Esophagus muscularis mucosa (tissue), 4 donors: ENCODE results near the gene DPF3. TPM values are rescaled to one million over a fixed set of nuclear protein-coding genes. Genes with fewer than 3 reads are reported as not detected.

Experiments
- DNase-seq: peaks from one replicate; pipeline ENCODE4 v3.0.0-alpha.2; 2017; ENCODE audit errors: extremely low spot score
- H3K27ac ChIP-seq, 4 donors: fragments of 200-600 bp; sonication (generic); replicated peaks in 1 of 4; 1 replicate in 3 of 4; 2 replicates in 1 of 4; pipeline ENCODE4 v1.5.1; 2016 to 2019; ENCODE audit warnings: mild to moderate bottlenecking in 1 of 4
- H3K27me3 ChIP-seq, 4 donors: fragments of 200-600 bp; sonication (generic); one replicate each; pipeline versions ENCODE4 v1.5.1 to v1.6.0; 2016 to 2019
- H3K36me3 ChIP-seq, 4 donors: fragments of 200-600 bp; sonication (generic); one replicate each; pipeline ENCODE4 v1.5.1; 2016 to 2019
- H3K4me1 ChIP-seq, 4 donors: fragments of 200-600 bp; sonication (generic); one replicate each; pipeline ENCODE4 v1.5.1; 2016 to 2019
- H3K4me3 ChIP-seq, 4 donors: fragments of 200-600 bp; sonication (generic); 1 replicate in 2 of 4; 2 replicates in 2 of 4; pipeline ENCODE4 v1.5.1; 2016 to 2019; ENCODE audit warnings: mild to moderate bottlenecking in 4 of 4, moderate library complexity in 1 of 4
- H3K9me3 ChIP-seq, 4 donors: fragments of 200-600 bp; sonication (generic); 1 replicate in 3 of 4; 2 replicates in 1 of 4; pipeline ENCODE4 v1.5.1; 2016 to 2019
- CTCF ChIP-seq, 3 experiments: fragments of 200-600 bp in 2 of 3; fragments of 450-650 bp in 1 of 3; sonication (generic) in 2 of 3; IDR thresholded peaks; one replicate each; pipeline ENCODE4 v1.5.1; 2017 to 2019; ENCODE audit warnings: antibody characterized with exemption in 3 of 3, mild to moderate bottlenecking in 2 of 3, moderate library complexity in 1 of 3
- EP300 ChIP-seq: sonication (generic); formaldehyde crosslinking; IDR thresholded peaks from one replicate; pipeline ENCODE4 v1.6.1; 2017; ENCODE audit warnings: antibody characterized with exemption
- POLR2A ChIP-seq: fragments of 450-650 bp; IDR thresholded peaks from one replicate; pipeline ENCODE4 v1.6.1; 2017; ENCODE audit warnings: antibody characterized with exemption, moderate library complexity, mild to moderate bottlenecking, low read depth
- POLR2AphosphoS5 ChIP-seq, 2 donors: sonication (generic); formaldehyde crosslinking; IDR thresholded peaks; one replicate each; pipeline ENCODE4 v1.6.1; 2017; ENCODE audit warnings: antibody characterized with exemption in 2 of 2
- WGBS: methylation state at CpG from one replicate; pipeline ENCODE4 v1.1.5; 2018; 5-methylcytosine and 5-hydroxymethylcytosine counted together
- intact Hi-C: fragments of 100-400 bp; cut with DNase I; formaldehyde crosslinking; loops from one replicate; pipeline ENCODE4 v1.15.1; 2023
- total RNA-seq, 4 donors: library from RNA; depleted of rRNA; stranded (reverse); fragments of >200 nt; gene quantifications; one replicate each; pipeline versions ENCODE4 v1.1.0 to v1.2.1, GENCODE V29; 2016

DPF3 gene
- total RNA-seq, 4 donors from 2014 or later = 0.78 to 2.5 (median 1.7) TPM

- Histone ChIP-seq H3K27ac (no peak overlapping the region), H3K36me3 (peaks cover 0 to 26% (median 4%) of the 10 kb centered on the region in 4 donors), H3K27me3 (no peaks in the 10 kb centered on the region), H3K4me1 (no peaks in the 10 kb centered on the region), H3K4me3 (no peak overlapping the region), H3K9me3 (no peaks in the 10 kb centered on the region)
- DNase-seq = no peak
- 0% methylated on average over 1 of the region's 1 CpG for WGBS
- intact Hi-C loops = no loop called here
- TF ChIP-seq POLR2AphosphoS5 (IDR thresholded peaks at IDR 0.05) = no peak
- no peak for TF ChIP-seq CTCF (IDR thresholded peaks at IDR 0.05)
- TF ChIP-seq POLR2A = no peak
- no peak for TF ChIP-seq EP300
Observed at GRCh38 chr14:72666610-72667009, 227.3 kb downstream of the DPF3 start.

DNA sequence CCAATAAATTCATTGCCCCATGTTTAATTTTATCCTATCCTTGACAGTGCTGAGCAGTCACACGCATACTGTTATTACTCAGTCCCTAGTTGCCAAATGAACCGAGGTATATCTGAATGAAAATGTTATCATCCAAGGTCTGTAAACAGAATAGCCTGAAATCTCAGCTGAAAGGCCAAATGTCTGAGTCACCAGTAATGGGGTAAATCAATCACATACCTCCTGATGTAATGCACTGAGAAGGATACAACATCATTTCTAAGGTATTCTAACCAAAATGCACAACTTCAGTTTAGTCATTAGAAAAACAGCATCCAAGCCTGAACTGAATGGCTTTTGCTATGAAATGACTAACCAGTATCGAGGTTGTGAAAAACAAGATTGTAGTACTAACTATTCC, 228.6 kb downstream of the DPF3 start:
- DNase-seq = no peak
- H3K27me3 ChIP-seq = no peaks in the 10 kb centered on the region

GRCh38 chr14:72664651-72665050, 229.2 kb downstream of the DPF3 start:
- no peak overlapping the region for H3K4me3 ChIP-seq
- intact Hi-C loops = no loop called here
- DNase-seq = no peak
- WGBS = 94% methylated on average over 4 of the region's 4 CpGs
- TF ChIP-seq EP300 = no peak
- TF ChIP-seq POLR2A = no peak
- no peak for TF ChIP-seq POLR2AphosphoS5 (IDR thresholded peaks at IDR 0.05)
- TF ChIP-seq CTCF (IDR thresholded peaks at IDR 0.05) = no peak
- H3K4me1 ChIP-seq = no peaks in the 10 kb centered on the region
- H3K27me3 ChIP-seq = no peaks in the 10 kb centered on the region
- no peak overlapping the region for H3K27ac ChIP-seq
- peaks cover 0 to 8% (median under 1%) of the 10 kb centered on the region in 4 donors for H3K36me3 ChIP-seq
- H3K9me3 ChIP-seq = no peaks in the 10 kb centered on the region

More for the DNA sequence above, 228.6 kb downstream of the DPF3 start:
- TF ChIP-seq POLR2AphosphoS5 (IDR thresholded peaks at IDR 0.05) = no peak
- no peak for TF ChIP-seq POLR2A
- no peak for TF ChIP-seq CTCF (IDR thresholded peaks at IDR 0.05)
- TF ChIP-seq EP300 = no peak
- WGBS = 41% methylated on average over 3 of the region's 3 CpGs
- no peaks in the 10 kb centered on the region for H3K9me3 ChIP-seq
- H3K27ac ChIP-seq = no peak overlapping the region
- H3K4me3 ChIP-seq = no peak overlapping the region
- intact Hi-C loops = no loop called here
- no peaks in the 10 kb centered on the region for H3K4me1 ChIP-seq
- peaks cover 0 to 14% (median 4%) of the 10 kb centered on the region in 4 donors for H3K36me3 ChIP-seq

DNA sequence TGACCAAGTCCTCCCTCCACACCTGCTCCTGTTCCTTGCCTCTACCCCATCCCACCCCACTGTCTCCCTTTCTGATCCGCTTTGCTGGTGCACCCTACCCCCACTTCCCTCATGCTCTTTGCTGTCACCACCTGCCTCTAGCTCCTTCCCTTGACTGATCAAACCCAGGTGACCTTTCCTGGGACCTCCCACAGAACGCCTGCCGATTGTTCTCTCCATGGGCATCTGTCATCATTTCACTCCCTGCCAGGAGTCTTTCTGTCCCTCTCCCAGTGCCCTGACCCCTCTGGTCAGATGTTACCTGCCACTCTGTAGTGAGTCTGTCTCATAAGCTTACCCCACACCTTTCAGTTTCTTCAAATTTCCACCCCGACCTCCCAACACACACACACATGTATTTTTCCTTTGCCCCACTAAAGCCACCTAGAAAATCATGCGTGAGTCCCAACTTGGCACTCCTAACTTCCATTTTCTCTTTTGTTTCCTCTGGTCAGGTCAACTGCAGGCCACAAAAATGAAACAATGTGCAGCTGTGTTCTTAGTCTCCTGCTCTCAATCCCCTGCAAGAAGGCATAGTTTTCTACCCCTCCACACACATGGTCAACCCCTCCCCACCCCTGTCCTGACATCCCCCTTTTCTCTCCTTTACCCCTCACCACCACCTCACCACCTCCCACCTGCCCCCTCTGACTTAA, 229.8 kb downstream of the DPF3 start:
- 74% methylated on average over 5 of the region's 5 CpGs for WGBS
- no peaks in the 10 kb centered on the region for H3K4me1 ChIP-seq

More for the DNA sequence above, 229.8 kb downstream of the DPF3 start:
- H3K27me3 ChIP-seq = no peaks in the 10 kb centered on the region
- TF ChIP-seq CTCF (IDR thresholded peaks at IDR 0.05) (no peak), EP300 (no peak), POLR2A (no peak), POLR2AphosphoS5 (IDR thresholded peaks at IDR 0.05) (no peak)
- intact Hi-C loops = no loop called here
- H3K9me3 ChIP-seq = no peaks in the 10 kb centered on the region
- H3K4me3 ChIP-seq = no peak overlapping the region
- H3K36me3 ChIP-seq = peaks cover 0 to 6% (median 0%) of the 10 kb centered on the region in 4 donors
- H3K27ac ChIP-seq = no peak overlapping the region
- DNase-seq = no peak
